ENCODE results near the gene EEF1AKMT2. TPM values are rescaled to one million over a fixed set of nuclear protein-coding genes. Genes with fewer than 3 reads are reported as not detected.

The EEF1AKMT2 gene
- total and polyA plus RNA-seq, 2 of the 13 experiments (the other 11 are each of a cell fraction or from before 2014, with no cell fraction given), result 11.3 to 19.3 TPM

- no peak for TF ChIP-seq AHDC1 (CRISPR knock-in tag; IDR thresholded peaks at IDR 0.05; ENCODE audit: borderline replicate concordance)
- TF ChIP-seq AFF4 (CRISPR knock-in tag; IDR thresholded peaks at IDR 0.05), result no peak
- no peak for TF ChIP-seq RAD51 (IDR thresholded peaks at IDR 0.05; ENCODE audit: borderline replicate concordance)
- no peak for TF ChIP-seq MNT (IDR thresholded peaks at IDR 0.05)
- TF ChIP-seq ZNF879 (CRISPR knock-in tag; IDR thresholded peaks at IDR 0.05), result no peak
- TF ChIP-seq RFX1 (IDR thresholded peaks at IDR 0.05), result no peak
- TF ChIP-seq THAP8 (CRISPR knock-in tag; IDR thresholded peaks at IDR 0.05; ENCODE audit: borderline replicate concordance), result no peak
- TF ChIP-seq CAMTA2 (CRISPR knock-in tag; IDR thresholded peaks at IDR 0.05; ENCODE audit: borderline replicate concordance), result no peak
- no peak for TF ChIP-seq MLXIP (CRISPR knock-in tag; IDR thresholded peaks at IDR 0.05; ENCODE audit: borderline replicate concordance)
These were observed 47.3 kb downstream of the EEF1AKMT2 start, which contains the start of gene FAM53B (continued) for GRCh38 chr10:124744102-124745050.
